Subcutaneous abdominal adipose tissue (tissue), 5 donors: Measurements from ENCODE around the gene ZNF777.

Experiments used
- H3K27ac ChIP-seq: one replicate; pipeline ENCODE4 v1.7.0; 2013; ENCODE audit warnings: low read depth, mild to moderate bottlenecking, inconsistent platforms, low read length, moderate library complexity
- H3K27me3 ChIP-seq, 5 donors: one replicate each; pipeline ENCODE4 v1.7.0; 2013; ENCODE audit warnings: low read length in 5 of 5, inconsistent platforms in 1 of 5; ENCODE audit not compliant: control insufficient read depth in 5 of 5, insufficient read depth in 4 of 5
- H3K36me3 ChIP-seq, 5 donors: one replicate each; pipeline ENCODE4 v1.7.0; 2013; ENCODE audit warnings: low read length in 5 of 5; ENCODE audit not compliant: control insufficient read depth in 5 of 5, insufficient read depth in 5 of 5
- H3K4me1 ChIP-seq, 5 donors: one replicate each; pipeline ENCODE4 v1.7.0; 2013; ENCODE audit warnings: low read length in 5 of 5, mild to moderate bottlenecking in 3 of 5, moderate library complexity in 1 of 5; ENCODE audit not compliant: control insufficient read depth in 5 of 5, insufficient read depth in 5 of 5
- H3K4me3 ChIP-seq, 5 donors: one replicate each; pipeline ENCODE4 v1.7.0; 2013; ENCODE audit warnings: low read length in 5 of 5, low read depth in 1 of 5
- H3K9ac ChIP-seq, 5 donors: one replicate each; pipeline ENCODE4 v1.7.0; 2013; ENCODE audit warnings: low read length in 5 of 5, mild to moderate bottlenecking in 4 of 5, moderate library complexity in 3 of 5
- H3K9me3 ChIP-seq, 5 donors: one replicate each; pipeline ENCODE4 v1.7.0; 2013; ENCODE audit warnings: low read length in 5 of 5; ENCODE audit not compliant: control insufficient read depth in 5 of 5
- donor health status: healthy.
- donor health status: healthy.
- donor health status: healthy.
- donor health status: healthy.
- donor health status: healthy.

The ZNF777 gene

GRCh38 chr7:149440222-149440621 lies 20.6 kb downstream of the ZNF777 start:
- H3K4me1 ChIP-seq, result peaks cover 0 to 5% (median 0%) of the 10 kb centered on the region in 5 donors
- H3K27ac ChIP-seq, result no peak overlapping the region
- no peak overlapping the region for H3K4me3 ChIP-seq
- no peak overlapping the region for H3K9ac ChIP-seq
- no peaks in the 10 kb centered on the region for H3K27me3 ChIP-seq
- H3K36me3 ChIP-seq, result peaks cover 7 to 35% (median 23%) of the 10 kb centered on the region in 5 donors
- H3K9me3 ChIP-seq, result no peaks in the 10 kb centered on the region

GRCh38 chr7:149436358-149436757 lies 24.5 kb downstream of the ZNF777 start:
- H3K27me3 ChIP-seq, result no peaks in the 10 kb centered on the region
- no peaks in the 10 kb centered on the region for H3K9me3 ChIP-seq
- no peak overlapping the region for H3K27ac ChIP-seq
- H3K4me3 ChIP-seq, result no peak overlapping the region
- H3K36me3 ChIP-seq, result peaks cover 0 to 60% (median 44%) of the 10 kb centered on the region in 5 donors
- H3K9ac ChIP-seq, result no peak overlapping the region
- no peaks in the 10 kb centered on the region for H3K4me1 ChIP-seq

GRCh38 chr7:149433124-149433523 lies 27.7 kb downstream of the ZNF777 start:
- Histone ChIP-seq H3K4me1 (no peaks in the 10 kb centered on the region), H3K4me3 (no peak overlapping the region), H3K9ac (no peak overlapping the region), H3K9me3 (no peaks in the 10 kb centered on the region), H3K36me3 (peaks cover 0 to 64% (median 50%) of the 10 kb centered on the region in 5 donors), H3K27ac (no peak overlapping the region), H3K27me3 (no peaks in the 10 kb centered on the region)

DNA sequence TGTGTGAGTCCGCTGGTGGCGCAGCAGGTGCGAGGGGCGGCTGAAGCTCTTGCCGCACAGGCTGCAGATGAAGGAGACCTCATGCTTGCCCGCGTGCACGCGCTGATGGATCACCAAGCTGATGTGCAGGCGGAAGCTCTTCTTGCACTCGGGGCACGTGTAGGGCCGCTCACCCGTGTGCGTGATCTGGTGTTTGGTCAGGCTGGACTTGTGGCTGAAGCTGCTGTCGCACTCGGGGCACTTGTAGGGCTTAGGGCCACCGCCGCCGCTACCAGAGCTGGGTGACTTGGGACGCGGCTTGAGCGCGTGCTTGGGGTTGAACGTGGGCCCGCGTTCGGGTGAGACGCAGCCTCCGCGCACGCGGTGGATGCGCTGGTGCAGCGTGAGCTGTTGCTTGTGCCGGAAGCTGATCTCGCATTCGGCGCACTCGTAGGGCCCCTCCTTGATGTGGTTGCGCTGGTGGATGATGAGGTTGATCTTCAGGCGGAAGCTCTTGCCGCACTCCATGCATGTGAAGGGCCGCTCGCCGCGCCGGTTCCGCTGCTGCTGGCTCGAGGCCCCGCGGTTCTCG lies 28.7 kb downstream of the ZNF777 start:
- Histone ChIP-seq H3K36me3 (peaks cover 0 to 60% (median 50%) of the 10 kb centered on the region in 5 donors), H3K27me3 (no peaks in the 10 kb centered on the region), H3K9me3 (no peaks in the 10 kb centered on the region), H3K27ac (no peak overlapping the region), H3K4me1 (no peaks in the 10 kb centered on the region), H3K4me3 (no peak overlapping the region), H3K9ac (no peak overlapping the region)

- H3K27ac ChIP-seq, result no peak overlapping the region
- H3K9me3 ChIP-seq, result no peaks in the 10 kb centered on the region
- no peak overlapping the region for H3K4me3 ChIP-seq
- no peaks in the 10 kb centered on the region for H3K4me1 ChIP-seq
- H3K9ac ChIP-seq, result no peak overlapping the region
- H3K27me3 ChIP-seq, result no peaks in the 10 kb centered on the region
- peaks cover 0 to 56% (median 47%) of the 10 kb centered on the region in 5 donors for H3K36me3 ChIP-seq
Observed at GRCh38 chr7:149431486-149432120, 29.3 kb downstream of the ZNF777 start.

- Histone ChIP-seq H3K36me3 (peaks cover 0 to 47% (median 38%) of the 10 kb centered on the region in 5 donors), H3K4me1 (no peaks in the 10 kb centered on the region), H3K27ac (no peak overlapping the region), H3K9me3 (no peaks in the 10 kb centered on the region), H3K9ac (no peak overlapping the region), H3K4me3 (no peak overlapping the region), H3K27me3 (no peaks in the 10 kb centered on the region)
Observed at GRCh38 chr7:149430192-149430591, 30.7 kb downstream of the ZNF777 start.

GRCh38 chr7:149427893-149428292 lies 33.0 kb downstream of the ZNF777 start:
- H3K27me3 ChIP-seq, result no peaks in the 10 kb centered on the region
- H3K9me3 ChIP-seq, result no peaks in the 10 kb centered on the region
- H3K4me1 ChIP-seq, result peaks cover 3 to 9% (median 8%) of the 10 kb centered on the region in 5 donors
- peaks cover 0 to 27% (median 22%) of the 10 kb centered on the region in 5 donors for H3K36me3 ChIP-seq
- H3K9ac ChIP-seq, result no peak overlapping the region
- H3K4me3 ChIP-seq, result no peak overlapping the region
- no peak overlapping the region for H3K27ac ChIP-seq

DNA sequence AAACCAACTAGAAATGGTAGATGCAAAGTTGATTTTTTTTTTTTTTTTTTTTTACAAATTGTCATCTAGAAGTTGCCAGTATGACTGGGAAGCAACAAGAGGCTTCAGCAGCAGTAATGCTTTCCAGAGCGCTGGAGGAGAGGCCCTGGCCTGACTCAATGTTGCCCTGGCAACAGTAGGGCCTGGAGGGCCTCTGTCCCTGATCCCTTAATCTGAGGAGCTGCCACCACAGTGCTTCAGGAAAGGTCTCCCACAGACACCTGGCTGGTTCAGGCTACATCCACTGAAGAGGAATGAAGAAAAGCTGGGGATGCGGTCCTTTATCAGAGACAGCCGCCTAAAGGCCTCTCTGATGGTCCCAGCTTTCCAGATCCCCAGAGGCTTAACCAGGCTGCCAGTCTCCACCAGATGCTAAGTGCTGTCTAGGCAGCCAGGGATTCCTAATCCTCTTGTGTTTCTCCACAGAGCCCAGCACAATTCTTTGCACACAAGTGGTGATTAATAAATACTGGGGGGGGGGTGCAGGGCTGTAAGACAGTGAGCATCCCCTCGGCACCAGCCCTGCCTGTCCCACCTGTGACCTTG lies 33.7 kb downstream of the ZNF777 start:
- H3K9ac ChIP-seq, result peak overlapping the region in 1 of 5 donors; percentile 46
- H3K36me3 ChIP-seq, result peaks cover 0 to 20% (median 15%) of the 10 kb centered on the region in 5 donors
- no peaks in the 10 kb centered on the region for H3K9me3 ChIP-seq
- H3K27ac ChIP-seq, result no peak overlapping the region
- peaks cover 3 to 14% (median 12%) of the 10 kb centered on the region in 5 donors for H3K4me1 ChIP-seq
- no peaks in the 10 kb centered on the region for H3K27me3 ChIP-seq
- no peak overlapping the region for H3K4me3 ChIP-seq

DNA sequence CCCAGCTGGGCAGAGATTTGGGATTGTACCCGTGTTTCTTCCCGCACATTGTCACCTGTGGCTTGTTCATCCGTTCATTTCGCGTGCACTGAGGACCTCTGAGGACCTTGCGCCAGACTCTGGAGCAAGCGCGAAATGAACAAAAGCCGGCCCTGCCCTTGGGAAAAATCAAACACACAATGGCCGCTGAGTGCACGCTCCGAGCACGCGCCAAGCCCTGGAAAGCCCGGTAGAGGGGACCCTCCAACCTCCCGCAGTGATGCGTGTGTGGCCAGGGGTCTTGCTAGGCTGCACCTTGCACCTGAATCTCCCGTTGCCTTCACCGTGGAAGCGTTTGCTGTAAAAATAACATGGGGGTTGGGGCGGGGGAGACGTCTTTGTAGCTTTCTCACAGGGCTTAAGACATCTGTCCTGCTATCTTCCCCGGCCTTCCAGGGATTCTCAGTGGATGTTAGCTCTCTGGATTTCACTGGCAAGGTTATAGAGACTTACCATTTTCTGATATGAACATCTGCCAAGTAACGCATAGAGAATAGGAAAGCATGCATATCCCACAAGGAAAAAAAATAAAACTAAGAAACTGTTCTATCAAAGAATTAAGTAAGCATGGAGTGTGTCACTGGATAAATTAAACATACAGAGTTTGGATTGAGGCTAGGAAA lies 37.3 kb downstream of the ZNF777 start:
- peak overlapping the region; percentile 50 to 73 (median 70) for H3K4me3 ChIP-seq
- H3K36me3 ChIP-seq, result peaks cover 0 to 3% (median 0%) of the 10 kb centered on the region in 5 donors
- H3K9ac ChIP-seq, result peak overlapping the region in 3 of 5 donors; percentile 77 to 79 (median 77)
- no peaks in the 10 kb centered on the region for H3K9me3 ChIP-seq
- H3K4me1 ChIP-seq, result peaks cover 3 to 19% (median 18%) of the 10 kb centered on the region in 5 donors
- no peaks in the 10 kb centered on the region for H3K27me3 ChIP-seq
- no peak overlapping the region for H3K27ac ChIP-seq

GRCh38 chr7:149422914-149423301 lies 38.0 kb downstream of the ZNF777 start:
- H3K4me3 ChIP-seq, result peak overlapping the region; percentile 50 to 73 (median 70)
- peak overlapping the region in 4 of 5 donors; percentile 76 to 79 (median 77) for H3K9ac ChIP-seq
- no peak overlapping the region for H3K27ac ChIP-seq

More at GRCh38 chr7:149422914-149423301, 38.0 kb downstream of the ZNF777 start:
- Histone ChIP-seq H3K9me3 (no peaks in the 10 kb centered on the region), H3K36me3 (peaks cover 0 to 3% (median 0%) of the 10 kb centered on the region in 5 donors), H3K4me1 (peaks cover 3 to 19% (median 18%) of the 10 kb centered on the region in 5 donors), H3K27me3 (no peaks in the 10 kb centered on the region)
